Right lobe of liver (tissue), 6 donors: ENCODE results near the gene SORBS2. TPM values are rescaled to one million over a fixed set of nuclear protein-coding genes. Genes with fewer than 3 reads are reported as not detected.

Experiments
- ATAC-seq, 4 donors: fragments of 200-7000 bp; cut with Tn5 transposase; one replicate each; pipeline ENCODE4 v1.9.1; 2020; ENCODE audit warnings: mild to moderate bottlenecking in 4 of 4, moderate library complexity in 4 of 4
- DNase-seq, 3 donors: peaks; one replicate each; pipeline ENCODE4 v3.0.0-alpha.2; 2020
- H3K27ac ChIP-seq, 3 donors: fragments of 200-600 bp; one replicate each; pipeline ENCODE4 v1.8.0; 2022
- H3K27me3 ChIP-seq, 2 donors: fragments of 200-600 bp; one replicate each; pipeline ENCODE4 v1.8.0; 2022
- H3K36me3 ChIP-seq, 4 donors: fragments of 200-600 bp; sonication (generic) in 1 of 4; one replicate each; pipeline versions ENCODE4 v1.5.1 to v1.8.0; 2017 to 2022; ENCODE audit warnings: control low read depth in 1 of 4
- H3K4me1 ChIP-seq, 4 donors: fragments of 200-600 bp; sonication (generic) in 1 of 4; one replicate each; pipeline versions ENCODE4 v1.5.1 to v1.8.0; 2017 to 2022; ENCODE audit warnings: control low read depth in 1 of 4
- H3K4me3 ChIP-seq, 3 donors: fragments of 200-600 bp; one replicate each; pipeline ENCODE4 v1.8.0; 2022
- H3K9me3 ChIP-seq, 4 donors: fragments of 200-600 bp; sonication (generic) in 1 of 4; one replicate each; pipeline versions ENCODE4 v1.5.1 to v1.8.0; 2017 to 2022; ENCODE audit warnings: control low read depth in 1 of 4
- CTCF ChIP-seq, 4 donors: fragments of 200-600 bp in 3 of 4; fragments of 450-650 bp in 1 of 4; IDR thresholded peaks; one replicate each; pipeline versions ENCODE4 v1.5.1 to v1.8.0; 2016 to 2022; ENCODE audit warnings: antibody characterized with exemption in 4 of 4, mild to moderate bottlenecking in 2 of 4
- POLR2A ChIP-seq: fragments of 450-650 bp; IDR thresholded peaks from one replicate; pipeline ENCODE4 v1.6.1; 2017; ENCODE audit warnings: antibody characterized with exemption, mild to moderate bottlenecking
- WGBS: methylation state at CpG from one replicate; pipeline ENCODE4 v1.1.6; 2018; ENCODE audit warnings: low coverage, low lambda C conversion rate; ENCODE audit not compliant: insufficient coverage; ENCODE audit errors: missing lambda C conversion rate; 5-methylcytosine and 5-hydroxymethylcytosine counted together
- intact Hi-C, 2 donors: fragments of 100-400 bp; cut with DNase I; formaldehyde crosslinking; loops; one replicate each; pipeline versions ENCODE4 v1.11.2 to v1.14.1; 2022
- total RNA-seq, 6 experiments: library from RNA; depleted of rRNA in 2 of 6; stranded (reverse); fragments of >200 nt in 2 of 6; fragmentation: NEBNext Ultra II Directional in 3 of 6; extraction: Animal tissue kit (Norgen Biotek cat#: 25700) in 3 of 6; gene quantifications; one replicate each; pipeline versions ENCODE4 v1.1.0 to v1.2.4, GENCODE V29; 2016 to 2023
- donor health status: DM: no; HTN: yes; CAD: no.
- donor health status: DM: no; HTN: no; CAD: no.
- donor health status: DM: no; HTN: no; CAD: no.
- donor health status: DM: no; HTN: yes; CAD: no.
- donor health status: DM: no; HTN: yes; CAD: no.

The SORBS2 gene
- total RNA-seq, 6 experiments from 2014 or later = 60.8 to 144 (median 107) TPM

- ATAC-seq (peak in 3 of 4 donors; percentile 34 to 69 (median 50)), DNase-seq (no peak)
- WGBS = 74% methylated on average over 11 of the region's 15 CpGs
- Histone ChIP-seq H3K27ac (peak overlapping the region in 2 of 3 donors; percentile 4 to 52), H3K9me3 (no peaks in the 10 kb centered on the region), H3K27me3 (no peaks in the 10 kb centered on the region), H3K4me1 (peaks cover 0 to 8% (median 0%) of the 10 kb centered on the region in 4 donors), H3K4me3 (no peak overlapping the region), H3K36me3 (no peaks in the 10 kb centered on the region)
- intact Hi-C loops = no loop called here
- TF ChIP-seq CTCF (IDR thresholded peaks at IDR 0.05) (no peak), POLR2A (no peak)
These were observed 30.3 kb downstream of the SORBS2 start for GRCh38 chr4:185781555-185782215.

GRCh38 chr4:185780472-185780871, 31.5 kb downstream of the SORBS2 start:
- DNase-seq (no peak), ATAC-seq (no peak)
- H3K4me3 ChIP-seq = no peak overlapping the region
- H3K4me1 ChIP-seq = peaks cover 0 to 15% (median 2%) of the 10 kb centered on the region in 4 donors
- intact Hi-C loops = no loop called here
- no peaks in the 10 kb centered on the region for H3K9me3 ChIP-seq
- H3K36me3 ChIP-seq = no peaks in the 10 kb centered on the region
- TF ChIP-seq POLR2A = no peak
- TF ChIP-seq CTCF (IDR thresholded peaks at IDR 0.05) = no peak
- H3K27me3 ChIP-seq = no peaks in the 10 kb centered on the region
- no peak overlapping the region for H3K27ac ChIP-seq
- 86% methylated on average over 5 of the region's 5 CpGs for WGBS

GRCh38 chr4:185779517-185779916, 32.5 kb downstream of the SORBS2 start:
- TF ChIP-seq CTCF (IDR thresholded peaks at IDR 0.05) = no peak
- TF ChIP-seq POLR2A = no peak
- Histone ChIP-seq H3K9me3 (no peaks in the 10 kb centered on the region), H3K36me3 (no peaks in the 10 kb centered on the region), H3K4me1 (peaks cover 0 to 15% (median 2%) of the 10 kb centered on the region in 4 donors), H3K27me3 (no peaks in the 10 kb centered on the region), H3K4me3 (no peak overlapping the region), H3K27ac (no peak overlapping the region)
- intact Hi-C loops = no loop called here
- DNase-seq = no peak
- no peak for ATAC-seq
- WGBS = 97% methylated on average over 3 of the region's 3 CpGs

GRCh38 chr4:185778307-185778706, 33.7 kb downstream of the SORBS2 start:
- H3K27ac ChIP-seq = no peak overlapping the region

More at GRCh38 chr4:185778307-185778706, 33.7 kb downstream of the SORBS2 start:
- TF ChIP-seq CTCF (IDR thresholded peaks at IDR 0.05) (no peak), POLR2A (no peak)
- Histone ChIP-seq H3K36me3 (no peaks in the 10 kb centered on the region), H3K9me3 (no peaks in the 10 kb centered on the region), H3K27me3 (no peaks in the 10 kb centered on the region), H3K4me1 (peaks cover 0 to 15% (median 4%) of the 10 kb centered on the region in 4 donors), H3K4me3 (no peak overlapping the region)
- 93% methylated on average over 9 of the region's 11 CpGs for WGBS
- intact Hi-C loops = no loop called here
- no peak for ATAC-seq
- DNase-seq = no peak
